Kidney (tissue), 14 donors: ENCODE results near the gene FAM210B. TPM values are rescaled to one million over a fixed set of nuclear protein-coding genes. Genes with fewer than 3 reads are reported as not detected.

Source experiments
- DNase-seq, 5 donors: peaks; one replicate each; pipeline ENCODE4 v3.0.0-alpha.2; 2013 to 2020
- FAIRE-seq: peaks from 2 replicates; lab custom pipeline; 2012; peaks lifted over from hg19 to GRCh38; lab: Jason Lieb, UNC
- H3K27ac ChIP-seq, 2 donors: one replicate each; pipeline ENCODE4 v1.7.0; 2013; ENCODE audit warnings: low read depth in 2 of 2, low read length in 2 of 2, inconsistent platforms in 1 of 2
- H3K27me3 ChIP-seq: one replicate; pipeline ENCODE4 v1.7.1; 2013; ENCODE audit warnings: low read length, inconsistent platforms; ENCODE audit not compliant: control insufficient read depth, insufficient read depth
- H3K36me3 ChIP-seq, 3 donors: one replicate each; pipeline versions ENCODE4 v1.7.0 to v1.7.1; 2013; ENCODE audit warnings: low read length in 3 of 3, control low read depth in 1 of 3, inconsistent platforms in 1 of 3; ENCODE audit not compliant: insufficient read depth in 3 of 3, control insufficient read depth in 2 of 3
- H3K4me1 ChIP-seq, 3 donors: one replicate each; pipeline versions ENCODE4 v1.7.0 to v1.7.1; 2013; ENCODE audit warnings: low read length in 3 of 3, inconsistent platforms in 1 of 3, low read depth in 1 of 3; ENCODE audit not compliant: control insufficient read depth in 2 of 3, insufficient read depth in 2 of 3
- H3K4me3 ChIP-seq, 3 donors: one replicate each; pipeline versions ENCODE4 v1.7.0 to v1.8.1; 2013; ENCODE audit warnings: low read length in 3 of 3, control low read depth in 1 of 3, inconsistent platforms in 1 of 3
- H3K9ac ChIP-seq, 3 donors: one replicate each; pipeline versions ENCODE4 v1.7.0 to v1.7.1; 2013; ENCODE audit warnings: low read length in 3 of 3, control low read depth in 1 of 3, inconsistent platforms in 1 of 3
- H3K9me3 ChIP-seq, 3 donors: one replicate each; pipeline versions ENCODE4 v1.7.0 to v1.7.1; 2013; ENCODE audit warnings: low read length in 3 of 3, control low read depth in 1 of 3, inconsistent platforms in 1 of 3; ENCODE audit not compliant: control insufficient read depth in 2 of 3, insufficient read depth in 1 of 3
- CTCF ChIP-seq: IDR thresholded peaks from 3 replicates; pipeline ENCODE4 v1.5.1; 2012; ENCODE audit warnings: mild to moderate bottlenecking, moderate library complexity, borderline replicate concordance; ENCODE audit not compliant: insufficient read depth; ENCODE audit errors: extremely low read depth
- intact Hi-C: fragments of 100-400 bp; cut with DNase I; formaldehyde crosslinking; loops from one replicate; pipeline ENCODE4 v1.11.1; 2022
- polyA plus RNA-seq: library from polyadenylated mRNA; stranded (reverse); fragments of 350-450 nt; fragmentation: Illumina TruSeq; extraction: RNeasy Lipid Tissue Mini Kit (QIAGEN cat#74804); gene quantifications from one replicate; pipeline ENCODE4 v1.2.3, GENCODE V29; 2014; ENCODE audit warnings: low read depth, low replicate concordance; ENCODE audit not compliant: insufficient read depth
- total RNA-seq: library from RNA; stranded (reverse); fragmentation: NEBNext Ultra II Directional; extraction: Animal tissue kit (Norgen Biotek cat#: 25700); gene quantifications from one replicate; pipeline ENCODE4 v1.2.1, GENCODE V29; 2021
- donor health status: control.
- donor health status: control.
- donor health status: control.
- donor health status: control.
- donor health status: control.
- donor health status: DM: yes; HTN: yes; CAD: no.
- donor health status: Normal renal cell carcinoma (clear cell type).

FAM210B gene
- total and polyA plus RNA-seq, 2 donors from 2014 or later, result 27.2 to 34.5 TPM

DNA sequence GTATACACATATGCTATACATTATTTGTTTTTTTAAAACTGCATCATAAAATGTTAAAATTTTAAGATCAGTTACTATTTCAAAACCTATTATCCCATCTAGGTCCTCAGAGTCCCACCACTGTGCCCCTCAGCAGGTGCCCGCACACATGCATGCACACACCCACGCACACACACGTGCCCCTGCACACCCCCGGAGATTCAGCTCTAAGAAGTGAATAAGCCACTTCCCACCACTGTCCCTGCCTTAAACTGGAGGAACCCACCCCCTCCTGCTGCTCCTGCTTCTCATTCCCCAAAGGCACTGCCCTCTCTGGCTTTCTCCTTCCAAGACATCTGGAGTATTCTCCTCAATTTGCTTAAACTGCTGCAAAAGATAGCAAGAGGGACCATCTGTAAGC lies 5.4 kb upstream of the FAM210B start:
- TF ChIP-seq CTCF, result no peak
- no peak for FAIRE-seq
- Histone ChIP-seq H3K4me3 (no peak overlapping the region), H3K27ac (no peak overlapping the region), H3K36me3 (no peaks in the 10 kb centered on the region), H3K4me1 (peaks cover 0 to 3% (median 0%) of the 10 kb centered on the region in 3 donors), H3K9me3 (no peaks in the 10 kb centered on the region), H3K27me3 (peaks cover under 1% of the 10 kb centered on the region), H3K9ac (no peak overlapping the region)
- intact Hi-C loops, result no loop called here
- no peak for DNase-seq

DNA sequence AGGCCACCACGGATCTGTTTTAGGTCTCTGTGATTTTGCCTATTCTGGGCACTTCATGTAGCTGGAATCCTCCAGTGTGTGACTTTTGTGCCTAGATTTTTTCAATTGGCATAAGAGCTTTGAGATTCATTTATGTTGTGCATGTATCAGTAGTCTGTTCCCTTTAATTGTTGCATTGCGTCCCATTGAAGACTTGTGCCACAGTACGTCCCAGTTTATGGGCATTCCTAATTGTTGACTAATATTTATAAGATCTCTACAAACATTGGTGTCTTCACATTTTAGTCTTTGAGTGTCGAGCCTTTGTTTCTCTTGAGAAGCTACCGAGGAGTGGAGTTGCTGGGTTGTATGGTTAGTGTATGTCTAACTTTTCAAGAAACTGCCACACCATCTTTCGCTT lies 704 bp upstream of the FAM210B start:
- Histone ChIP-seq H3K4me3 (peak overlapping the region in 2 of 3 donors; percentile 22 to 61), H3K4me1 (peaks cover 0 to 9% (median 8%) of the 10 kb centered on the region in 3 donors), H3K36me3 (no peaks in the 10 kb centered on the region), H3K9ac (peak overlapping the region in 1 of 3 donors; percentile 15), H3K9me3 (no peaks in the 10 kb centered on the region), H3K27ac (no peak overlapping the region), H3K27me3 (no peaks in the 10 kb centered on the region)
- intact Hi-C loops, result no loop called here
- no peak for FAIRE-seq
- TF ChIP-seq CTCF, result no peak
- DNase-seq, result no peak

GRCh38 chr20:56359212-56360132 lies 698 bp downstream of the FAM210B start:
- Histone ChIP-seq H3K9me3 (no peaks in the 10 kb centered on the region), H3K4me3 (peak overlapping the region; percentile 66 to 84 (median 80)), H3K9ac (peak overlapping the region; percentile 45 to 81 (median 62)), H3K27me3 (no peaks in the 10 kb centered on the region), H3K36me3 (no peaks in the 10 kb centered on the region), H3K27ac (peak overlapping the region in 1 of 2 donors; percentile 76), H3K4me1 (peaks cover 0 to 11% (median 8%) of the 10 kb centered on the region in 3 donors)
- no peak for TF ChIP-seq CTCF
- intact Hi-C loops, result no loop called here
- FAIRE-seq (no peak), DNase-seq (peak; percentile 58 to 79 (median 75))
